ENCODE measurements around the gene RCAN2. TPM values are rescaled to one million over a fixed set of nuclear protein-coding genes. Genes with fewer than 3 reads are reported as not detected.

RCAN2 gene
- total and polyA plus RNA-seq, 4 experiments from 2014 or later = 0.06 to 0.21 TPM; not detected in 2

- Mint-ChIP-seq H3K27me3 (peaks cover 41 to 55% of the 10 kb centered on the region in 2 donors), H3K36me3 (no peaks in the 10 kb centered on the region), H3K4me3 (peak overlapping the region; percentile 18 to 61 (median 40)), H3K9me3 (no peaks in the 10 kb centered on the region), H3K27ac (no peak overlapping the region), H3K4me1 (peaks cover 4 to 16% (median 11%) of the 10 kb centered on the region in 4 donors)
- CTCF ChIA-PET (ENCODE audit: partially characterized antibody) = interaction anchor here (0.5 to 1.8 kb wide), 2 partner anchors 402 to 1931 kb away, joined by 3 to 5 read pairs; no protein-coding TSS in a partner anchor
- Histone ChIP-seq H3K36me3 (ENCODE audit: insufficient read depth, low read length) (no peaks in the 10 kb centered on the region), H3K27me3 (ENCODE audit: insufficient read depth, low read length) (peaks cover 20% of the 10 kb centered on the region), H3K4me3 (ENCODE audit: low read length in 2 of 2) (no peak overlapping the region), H3K27ac (ENCODE audit: low read depth, low read length) (no peak overlapping the region), H3K9me3 (ENCODE audit: control insufficient read depth in 1 of 2, low read length in 2 of 2) (no peaks in the 10 kb centered on the region), H3K4me1 (ENCODE audit: insufficient read depth, low read length) (no peaks in the 10 kb centered on the region)
- DNase-seq = peak in 2 of 5 donors; percentile 1 to 5
- POLR2A ChIA-PET (ENCODE audit: partially characterized antibody) = no interaction called here
- intact Hi-C loops (cut with micrococcal nuclease) = loop anchor here (5.0 kb wide), 1 partner anchor 400 kb away; no protein-coding TSS in a partner anchor
These were observed 639 bp upstream of the RCAN2 start for GRCh38 chr6:46491628-46492547.

- CTCF ChIA-PET (ENCODE audit: partially characterized antibody) = interaction anchor here (1.8 kb wide), 1 partner anchor 400 kb away, joined by 5 read pairs; no protein-coding TSS in a partner anchor
- Histone ChIP-seq H3K27me3 (ENCODE audit: insufficient read depth, low read length) (peaks cover 20% of the 10 kb centered on the region), H3K4me3 (ENCODE audit: low read length in 2 of 2) (no peak overlapping the region), H3K27ac (ENCODE audit: low read depth, low read length) (no peak overlapping the region), H3K4me1 (ENCODE audit: insufficient read depth, low read length) (no peaks in the 10 kb centered on the region), H3K36me3 (ENCODE audit: insufficient read depth, low read length) (no peaks in the 10 kb centered on the region), H3K9me3 (ENCODE audit: control insufficient read depth in 1 of 2, low read length in 2 of 2) (no peaks in the 10 kb centered on the region)
- intact Hi-C loops (cut with micrococcal nuclease) = loop anchor here (5.0 kb wide), 1 partner anchor 398 kb away; no protein-coding TSS in a partner anchor
- Mint-ChIP-seq H3K36me3 (no peaks in the 10 kb centered on the region), H3K9me3 (no peaks in the 10 kb centered on the region), H3K27ac (no peak overlapping the region), H3K4me3 (peak overlapping the region; percentile 63 to 80 (median 69)), H3K27me3 (peaks cover 39 to 57% of the 10 kb centered on the region in 2 donors), H3K4me1 (peaks cover 4 to 16% (median 11%) of the 10 kb centered on the region in 4 donors)
- no peak for DNase-seq
- POLR2A ChIA-PET (ENCODE audit: partially characterized antibody) = no interaction called here
These were observed 636 bp downstream of the RCAN2 start for GRCh38 chr6:46490425-46491200.

GRCh38 chr6:46486181-46486580, 5.1 kb downstream of the RCAN2 start:
- Histone ChIP-seq H3K27me3 (ENCODE audit: insufficient read depth, low read length) (peaks cover 13% of the 10 kb centered on the region), H3K9me3 (ENCODE audit: control insufficient read depth in 1 of 2, low read length in 2 of 2) (no peaks in the 10 kb centered on the region)
- intact Hi-C loops (cut with micrococcal nuclease) = no loop called here

GRCh38 chr6:46484081-46484820, 7.0 kb downstream of the RCAN2 start:
- Histone ChIP-seq H3K4me1 (ENCODE audit: insufficient read depth, low read length) (no peaks in the 10 kb centered on the region), H3K9me3 (ENCODE audit: control insufficient read depth in 1 of 2, low read length in 2 of 2) (no peaks in the 10 kb centered on the region), H3K36me3 (ENCODE audit: insufficient read depth, low read length) (no peaks in the 10 kb centered on the region), H3K27ac (ENCODE audit: low read depth, low read length) (no peak overlapping the region), H3K4me3 (ENCODE audit: low read length in 2 of 2) (no peak overlapping the region), H3K27me3 (ENCODE audit: insufficient read depth, low read length) (peaks cover 2% of the 10 kb centered on the region)
- Mint-ChIP-seq H3K4me3 (no peak overlapping the region), H3K27me3 (peaks cover 22 to 40% of the 10 kb centered on the region in 2 donors), H3K9me3 (no peaks in the 10 kb centered on the region), H3K4me1 (no peaks in the 10 kb centered on the region), H3K27ac (no peak overlapping the region), H3K36me3 (no peaks in the 10 kb centered on the region)
- ChIA-PET CTCF (ENCODE audit: partially characterized antibody) (no interaction called here), POLR2A (ENCODE audit: partially characterized antibody) (no interaction called here)
- intact Hi-C loops (cut with micrococcal nuclease) = no loop called here
- DNase-seq = no peak

More at GRCh38 chr6:46486181-46486580, 5.1 kb downstream of the RCAN2 start:
- peaks cover 32 to 44% of the 10 kb centered on the region in 2 donors for H3K27me3 Mint-ChIP-seq
- H3K9me3 Mint-ChIP-seq = no peaks in the 10 kb centered on the region
- H3K4me3 ChIP-seq (ENCODE audit: low read length in 2 of 2) = no peak overlapping the region
- no peaks in the 10 kb centered on the region for H3K36me3 Mint-ChIP-seq
- H3K36me3 ChIP-seq (ENCODE audit: insufficient read depth, low read length) = no peaks in the 10 kb centered on the region
- CTCF ChIA-PET (ENCODE audit: partially characterized antibody) = no interaction called here
- POLR2A ChIA-PET (ENCODE audit: partially characterized antibody) = no interaction called here
- no peak overlapping the region for H3K27ac ChIP-seq (ENCODE audit: low read depth, low read length)
- H3K27ac Mint-ChIP-seq = no peak overlapping the region
- no peaks in the 10 kb centered on the region for H3K4me1 ChIP-seq (ENCODE audit: insufficient read depth, low read length)
- no peak for DNase-seq
- peaks cover 4 to 9% (median 6%) of the 10 kb centered on the region in 4 donors for H3K4me1 Mint-ChIP-seq
- H3K4me3 Mint-ChIP-seq = no peak overlapping the region

GRCh38 chr6:46476301-46476700, 14.9 kb downstream of the RCAN2 start:
- no peaks in the 10 kb centered on the region for H3K36me3 Mint-ChIP-seq
- no peak overlapping the region for H3K27ac Mint-ChIP-seq
- peaks cover 12 to 20% of the 10 kb centered on the region in 2 donors for H3K27me3 Mint-ChIP-seq
- H3K4me3 ChIP-seq (ENCODE audit: low read length in 2 of 2) = no peak overlapping the region
- H3K4me1 Mint-ChIP-seq = no peaks in the 10 kb centered on the region
- H3K9me3 ChIP-seq (ENCODE audit: control insufficient read depth in 1 of 2, low read length in 2 of 2) = no peaks in the 10 kb centered on the region
- CTCF ChIA-PET (ENCODE audit: partially characterized antibody) = interaction anchor here (1.7 kb wide), 1 partner anchor 11 kb away, joined by 3 read pairs; no protein-coding TSS in a partner anchor
- POLR2A ChIA-PET (ENCODE audit: partially characterized antibody) = no interaction called here
- H3K4me3 Mint-ChIP-seq = no peak overlapping the region
- no peaks in the 10 kb centered on the region for H3K4me1 ChIP-seq (ENCODE audit: insufficient read depth, low read length)
- no peak for DNase-seq
- peaks cover 0 to 2% (median 0%) of the 10 kb centered on the region in 8 donors for H3K9me3 Mint-ChIP-seq
- no peaks in the 10 kb centered on the region for H3K36me3 ChIP-seq (ENCODE audit: insufficient read depth, low read length)
- intact Hi-C loops (cut with micrococcal nuclease) = no loop called here
- H3K27me3 ChIP-seq (ENCODE audit: insufficient read depth, low read length) = no peaks in the 10 kb centered on the region
- no peak overlapping the region for H3K27ac ChIP-seq (ENCODE audit: low read depth, low read length)

- no peak overlapping the region for H3K27ac Mint-ChIP-seq
- H3K4me1 Mint-ChIP-seq = no peaks in the 10 kb centered on the region
- Histone ChIP-seq H3K4me1 (ENCODE audit: insufficient read depth, low read length) (no peaks in the 10 kb centered on the region), H3K27me3 (ENCODE audit: insufficient read depth, low read length) (no peaks in the 10 kb centered on the region), H3K36me3 (ENCODE audit: insufficient read depth, low read length) (no peaks in the 10 kb centered on the region), H3K27ac (ENCODE audit: low read depth, low read length) (no peak overlapping the region), H3K4me3 (ENCODE audit: low read length in 2 of 2) (no peak overlapping the region), H3K9me3 (ENCODE audit: control insufficient read depth in 1 of 2, low read length in 2 of 2) (no peaks in the 10 kb centered on the region)
- no peak overlapping the region for H3K4me3 Mint-ChIP-seq
- intact Hi-C loops (cut with micrococcal nuclease) = no loop called here
- no peak for DNase-seq
- peaks cover 0 to 2% (median 0%) of the 10 kb centered on the region in 8 donors for H3K9me3 Mint-ChIP-seq
- POLR2A ChIA-PET (ENCODE audit: partially characterized antibody) = no interaction called here
- H3K36me3 Mint-ChIP-seq = no peaks in the 10 kb centered on the region
- peaks cover 15 to 17% of the 10 kb centered on the region in 2 donors for H3K27me3 Mint-ChIP-seq
- CTCF ChIA-PET (ENCODE audit: partially characterized antibody) = no interaction called here
These were observed 17.4 kb downstream of the RCAN2 start for GRCh38 chr6:46473881-46474280.

Measured in CD4-positive, alpha-beta memory T cell (primary cell).